Cardiac fibroblast (primary cell): ENCODE data around the gene KCNC3.

ENCODE experiments used
- DNase-seq, 2 donors: peaks; one replicate each; pipeline versions ENCODE4 v3.0.0 to v3.0.0-alpha.2; 2010; ENCODE audit warnings: low read depth in 2 of 2
- H3K4me3 ChIP-seq, 2 donors: replicated peaks in 1 of 2; 1 replicate in 1 of 2; 2 replicates in 1 of 2; pipeline ENCODE4 v1.5.1; 2011; ENCODE audit warnings: low read depth in 2 of 2, low read length in 2 of 2, mild to moderate bottlenecking in 2 of 2, moderate library complexity in 1 of 2
- CTCF ChIP-seq: IDR thresholded peaks from one replicate; pipeline ENCODE4 v1.5.1; 2011; ENCODE audit warnings: low read depth, mild to moderate bottlenecking, low read length, inconsistent platforms

Gene KCNC3

GRCh38 chr19:50329146-50329925 is at the start of gene KCNC3:
TSS of gene KCNC3 (minus strand) at chr19:50329377. CDS start at chr19:50329082, 295 bp downstream.
- no peak for TF ChIP-seq CTCF
- peak; percentile 94 to 97 for DNase-seq
- H3K4me3 ChIP-seq = peak within 1 kb of the TSS in 1 of 2 donors; percentile 32

- no peak for DNase-seq
- H3K4me3 ChIP-seq = no peak overlapping the region
- TF ChIP-seq CTCF = no peak
Observed at GRCh38 chr19:50378863-50379236, 49.7 kb upstream of the KCNC3 start.

- DNase-seq = no peak
- no peak for TF ChIP-seq CTCF
- H3K4me3 ChIP-seq = no peak overlapping the region
Observed at GRCh38 chr19:50378169-50378862, 49.1 kb upstream of the KCNC3 start.

GRCh38 chr19:50377517-50377916 is 48.3 kb upstream of the KCNC3 start:
- TF ChIP-seq CTCF = no peak
- no peak for DNase-seq
- H3K4me3 ChIP-seq = no peak overlapping the region

- peak overlapping the region; percentile 29 to 42 for H3K4me3 ChIP-seq
- peak in 1 of 2 donors; percentile 16 for DNase-seq
- no peak for TF ChIP-seq CTCF
Observed at GRCh38 chr19:50377051-50377461, 47.9 kb upstream of the KCNC3 start.

GRCh38 chr19:50376166-50377050 is 47.2 kb upstream of the KCNC3 start, which contains the start of gene NR1H2:
TSS of gene NR1H2 (plus strand) at chr19:50376457. CDS start at chr19:50377606, 1,149 bp downstream.
- H3K4me3 ChIP-seq = peak within 1 kb of the TSS; percentile 92 to 94
- TF ChIP-seq CTCF = no peak
- DNase-seq = peak; percentile 99
